Myocyte (in vitro differentiated cells): ENCODE data around the gene ETV5. TPM values are rescaled to one million over a fixed set of nuclear protein-coding genes. Genes with fewer than 3 reads are reported as not detected.
A peak's percentile ranks its signal among the peaks of the same experiment; 100 is the strongest.

ENCODE experiments used
- DNase-seq: peaks from one replicate; pipeline ENCODE4 v3.0.0-alpha.2; 2012; ENCODE audit warnings: low read depth
- polyA plus RNA-seq: library from polyadenylated mRNA; unstranded; fragments of >200 nt; gene quantifications from one replicate; pipeline ENCODE4 v1.2.1, GENCODE V29; 2012; ENCODE audit warnings: missing spikeins
- total RNA-seq: library from RNA; depleted of rRNA; stranded (reverse); fragments of >200 nt; gene quantifications from 2 replicates; pipeline ENCODE4 v1.2.3, GENCODE V29; 2014

Gene ETV5
- total RNA-seq = 59.9 and 131 TPM in 2 replicates
- polyA plus RNA-seq = 46.3 TPM

DNA sequence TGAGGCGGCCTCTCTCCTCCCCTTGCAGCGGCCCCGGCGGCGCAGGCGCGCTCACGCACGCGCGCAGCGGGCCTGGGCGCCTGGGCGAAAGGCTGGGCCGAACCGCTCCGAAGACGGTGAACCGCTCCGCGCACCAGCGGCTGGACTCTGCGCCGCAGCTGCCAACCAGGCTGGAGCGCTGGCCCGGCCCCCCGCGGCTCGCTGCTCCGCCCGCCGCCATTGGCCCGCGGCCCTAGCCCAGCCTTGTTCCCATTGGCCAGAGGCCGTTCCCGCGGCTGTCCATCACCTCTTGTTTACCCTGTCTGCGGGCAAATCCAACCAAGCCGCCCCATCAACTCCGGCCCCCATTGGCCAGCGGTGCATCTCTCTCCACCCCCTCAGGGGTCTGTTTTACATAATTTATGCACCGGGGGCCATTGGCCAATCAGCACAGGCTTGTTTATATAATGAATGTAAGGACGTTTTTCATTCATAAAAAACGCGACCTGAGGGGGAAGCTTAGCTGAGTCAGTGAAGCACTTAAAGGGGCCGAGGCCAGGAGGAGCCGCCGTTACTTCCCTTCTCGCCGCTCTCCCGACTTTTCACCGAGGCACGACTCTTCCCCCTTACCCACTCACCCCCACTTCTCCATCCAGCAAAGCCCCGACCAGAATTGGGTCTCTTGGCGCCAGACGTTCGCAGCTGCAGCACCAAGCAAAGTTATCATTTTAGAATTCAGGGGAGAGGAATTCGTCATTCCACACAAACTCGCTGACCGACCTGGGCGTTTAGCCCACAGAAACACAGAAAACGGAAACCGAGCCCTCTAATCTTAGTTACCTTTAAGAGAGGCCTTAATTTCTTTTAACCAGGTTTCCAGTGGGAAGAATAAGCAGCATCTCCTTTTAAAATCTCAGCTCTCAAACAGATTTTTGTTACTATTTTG, at the start of gene ETV5:
Gene ETV5 (minus strand): TSS at position 149 of the 925 bp plus-strand sequence. CDS start 3,221 bp downstream, outside the sequence.
- peak; percentile 100 for DNase-seq

GRCh38 chr3:186154641-186155040, 45.8 kb upstream of the ETV5 start:
- DNase-seq = no peak

GRCh38 chr3:186152889-186153292, 44.0 kb upstream of the ETV5 start:
- DNase-seq = no peak

- DNase-seq = peak; percentile 53
These were observed 43.5 kb upstream of the ETV5 start for GRCh38 chr3:186152361-186152798.

DNA sequence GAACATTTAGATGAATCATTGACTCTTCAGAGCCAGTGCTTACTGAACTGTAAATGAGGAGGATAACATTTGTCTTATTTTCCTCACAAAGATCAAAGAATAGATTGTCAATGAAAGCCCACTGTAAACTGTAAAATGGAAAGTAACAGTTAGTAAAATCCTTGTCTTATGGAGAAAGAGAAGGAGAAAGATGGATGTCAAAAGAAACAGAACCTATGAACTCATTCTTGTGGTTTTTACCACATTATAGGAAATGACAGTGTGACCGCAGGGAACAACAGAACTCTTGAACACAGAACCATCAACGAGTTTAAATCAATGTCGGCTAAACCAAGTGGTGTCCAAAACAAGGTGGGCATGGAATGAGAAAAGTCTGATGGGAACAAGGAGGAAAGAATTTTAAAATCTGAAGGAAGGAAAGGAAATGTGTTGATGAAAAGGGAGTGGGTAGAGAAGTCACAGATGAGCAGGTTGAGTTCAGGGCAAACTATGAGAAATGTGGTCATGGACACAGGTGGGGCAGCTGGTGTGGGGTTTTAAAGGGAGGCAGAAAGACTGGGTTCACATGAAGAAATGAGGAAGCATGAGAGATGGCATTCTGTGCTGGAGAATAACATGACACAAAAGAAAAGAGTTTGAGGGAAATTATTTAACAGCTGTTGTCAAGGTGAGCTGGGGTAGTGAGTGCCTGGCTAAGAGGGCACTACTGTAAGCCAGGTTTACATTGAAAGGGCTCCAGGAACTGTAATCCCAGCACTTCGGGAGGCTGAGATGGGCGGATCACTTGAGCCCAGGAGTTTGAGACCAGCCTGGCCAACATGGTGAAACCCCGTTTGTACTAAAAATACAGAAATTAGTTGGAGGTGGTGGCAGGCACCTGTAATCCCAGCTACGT, 42.4 kb upstream of the ETV5 start:
- no peak for DNase-seq

- DNase-seq = peak; percentile 57
These were observed 41.3 kb upstream of the ETV5 start for GRCh38 chr3:186150041-186150830.

GRCh38 chr3:186149319-186149960, 40.6 kb upstream of the ETV5 start:
- DNase-seq = no peak

DNA sequence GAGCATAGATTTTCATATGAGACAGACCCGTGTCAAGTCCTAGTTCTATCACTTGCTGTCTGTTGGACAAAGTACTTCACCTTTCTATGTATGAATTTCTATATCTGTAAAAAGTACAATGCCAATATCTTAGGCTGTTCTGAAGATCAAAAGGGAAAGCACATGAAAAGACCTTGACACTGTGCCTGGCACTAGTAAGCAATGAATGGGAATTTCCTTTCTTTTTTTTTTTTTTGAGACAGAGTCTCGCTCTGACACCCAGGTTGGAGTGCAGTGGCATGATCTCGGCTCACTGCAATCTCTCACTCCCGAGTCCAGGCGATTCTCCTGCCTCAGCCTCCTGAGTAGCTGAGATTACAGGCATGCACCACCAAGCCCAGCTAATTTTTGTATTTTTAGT, 35.4 kb upstream of the ETV5 start:
- no peak for DNase-seq

GRCh38 chr3:186143250-186143649, 34.4 kb upstream of the ETV5 start:
- DNase-seq = no peak

DNA sequence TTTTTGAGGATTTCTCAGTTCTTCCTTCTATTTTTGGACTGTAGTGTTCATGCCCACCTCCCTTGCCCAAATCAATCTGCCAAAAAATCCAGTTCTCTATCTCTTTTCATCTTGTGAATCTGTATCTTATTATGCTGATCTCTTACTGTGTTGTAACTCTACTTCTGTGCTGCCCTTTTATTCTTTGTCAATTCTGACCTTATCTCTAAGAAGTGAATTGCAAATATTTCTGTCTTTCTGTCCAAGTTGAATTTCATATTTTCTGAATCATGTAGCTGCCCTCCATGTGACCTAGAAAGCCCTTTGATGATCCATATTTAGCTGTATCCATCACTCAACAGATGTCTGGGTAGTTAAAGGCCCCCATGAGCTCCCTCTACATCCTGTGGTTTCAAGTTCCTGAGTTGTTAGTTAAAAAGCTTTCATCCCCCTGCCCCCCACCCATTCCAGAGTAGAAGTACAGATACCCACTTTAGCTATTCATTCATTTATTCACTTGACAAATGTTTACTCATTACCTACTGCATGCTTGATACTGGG, 33.6 kb upstream of the ETV5 start:
- DNase-seq = peak; percentile 72

DNA sequence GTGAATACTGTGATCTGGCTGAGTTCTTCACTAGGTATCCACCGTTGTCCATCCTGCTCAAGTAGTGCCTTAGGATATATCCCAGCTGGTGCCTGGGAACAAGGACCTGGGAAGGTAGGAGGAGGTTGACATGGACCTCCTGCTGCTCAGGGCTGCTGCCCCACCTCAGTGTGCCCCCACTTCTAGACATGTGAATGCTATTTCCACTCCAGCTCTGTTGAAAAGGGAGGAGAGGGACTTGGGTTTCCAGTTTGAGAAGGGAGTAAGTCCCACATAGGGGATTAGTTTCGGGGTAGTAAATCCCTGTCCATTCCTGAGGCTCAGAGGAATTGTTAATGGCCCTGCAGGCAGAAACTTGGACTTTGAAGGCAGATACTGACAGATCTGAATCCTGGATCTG, 32.9 kb upstream of the ETV5 start:
- no peak for DNase-seq

DNA sequence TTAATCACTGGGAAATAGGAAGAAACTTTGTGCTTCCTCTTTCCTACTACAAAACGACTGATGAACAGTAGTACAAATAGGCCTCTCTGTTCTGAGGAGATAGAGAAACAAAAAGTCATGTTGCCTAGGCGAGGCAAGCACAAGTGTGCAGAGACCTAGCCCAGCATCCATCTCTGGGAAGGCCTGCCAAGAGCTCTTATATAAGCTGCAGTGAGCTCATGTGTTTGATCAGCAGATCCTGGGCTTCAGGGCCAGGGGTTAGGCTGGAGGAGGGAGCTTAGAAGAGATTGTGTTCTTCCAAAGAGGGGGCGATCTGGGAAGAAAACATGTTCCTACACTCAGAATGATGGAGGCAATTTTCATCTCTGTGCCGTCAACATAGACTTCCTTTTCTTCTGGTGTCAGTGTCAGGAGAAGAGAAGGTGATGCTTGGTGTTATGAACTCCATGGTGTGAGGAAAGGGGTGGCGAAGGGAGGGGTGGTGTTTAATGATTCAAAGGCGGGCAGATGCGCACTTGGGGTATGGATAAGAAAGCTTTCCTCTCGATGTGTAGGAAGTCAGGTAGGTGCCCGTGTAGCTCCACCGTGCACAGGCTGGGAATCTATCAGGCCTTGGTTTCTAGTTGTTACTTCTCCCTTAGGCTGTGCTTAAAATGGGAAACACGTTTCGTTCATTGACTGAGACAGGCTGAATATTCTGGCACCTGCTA, 29.5 kb upstream of the ETV5 start:
- no peak for DNase-seq

DNA sequence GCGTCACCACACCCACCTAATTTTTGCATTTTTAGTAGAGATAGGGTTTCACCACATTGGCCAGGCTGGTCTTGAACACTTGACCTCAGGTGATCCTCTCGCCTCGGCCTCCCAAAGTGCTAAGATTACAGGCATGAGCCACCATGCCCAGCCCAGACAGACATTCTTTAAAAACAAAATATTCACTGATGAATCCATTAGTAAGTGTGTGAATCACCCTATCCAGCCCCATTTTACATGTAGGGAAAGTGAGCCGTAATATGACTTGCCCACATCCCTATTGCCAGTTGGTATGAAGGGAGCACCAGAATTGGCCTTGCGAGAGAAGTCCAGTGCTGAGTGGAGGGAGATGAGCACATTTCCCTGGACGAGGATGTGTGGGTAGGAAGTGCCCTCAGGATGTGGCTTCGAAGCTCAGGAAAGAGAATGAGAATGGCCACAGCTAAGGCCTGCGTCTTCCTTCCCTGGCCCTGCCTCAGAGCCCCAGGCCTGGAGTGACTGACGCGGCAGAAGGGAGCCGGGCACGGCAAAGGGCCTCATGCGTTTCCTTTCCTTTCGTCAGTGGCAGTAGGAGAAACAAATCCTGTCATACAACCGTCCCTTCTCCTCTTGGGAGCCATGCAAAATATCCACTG, 28.3 kb upstream of the ETV5 start:
- DNase-seq = no peak

DNA sequence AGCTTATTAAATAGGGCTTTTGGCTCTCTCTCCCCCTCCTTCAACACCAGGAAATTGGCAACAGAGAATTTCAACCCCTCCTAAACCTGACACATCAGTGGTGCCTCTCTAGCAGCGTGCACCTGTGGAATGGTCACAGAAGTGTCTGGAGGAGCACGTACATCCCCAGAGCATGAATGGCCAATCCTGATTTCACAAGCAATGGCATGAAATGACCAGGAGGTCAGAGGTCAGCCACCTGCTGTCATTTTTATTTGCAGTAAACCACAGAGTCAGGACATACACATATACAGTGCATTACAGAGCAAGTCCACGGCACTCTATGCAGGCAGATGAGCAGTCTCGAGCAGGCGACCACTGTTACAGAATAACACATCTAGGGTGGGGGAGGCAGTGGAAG, 25.1 kb upstream of the ETV5 start:
- no peak for DNase-seq

GRCh38 chr3:186132487-186132886, 23.6 kb upstream of the ETV5 start:
- DNase-seq = no peak

GRCh38 chr3:186129206-186129605, 20.3 kb upstream of the ETV5 start:
- DNase-seq = no peak

DNA sequence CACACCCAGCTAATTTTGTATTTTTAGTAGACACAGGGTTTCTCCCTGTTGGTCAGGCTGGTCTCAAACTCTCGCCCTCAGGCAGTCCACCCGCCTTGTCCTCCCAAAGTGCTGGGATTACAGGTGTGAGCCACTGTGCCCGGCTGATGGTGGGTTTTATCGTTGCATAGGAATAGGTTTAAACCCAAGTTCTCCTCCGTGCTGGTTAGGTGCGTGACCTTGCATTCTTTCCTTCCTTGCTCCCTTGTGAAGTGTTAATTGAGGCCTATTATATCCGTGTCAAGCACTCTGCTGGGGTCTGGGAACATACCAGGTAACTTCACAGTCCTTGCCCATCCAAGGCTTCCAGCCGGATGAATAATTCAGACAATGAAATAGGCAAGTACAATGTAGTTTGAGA, 19.3 kb upstream of the ETV5 start:
- DNase-seq = no peak

GRCh38 chr3:186127463-186127862, 18.6 kb upstream of the ETV5 start:
- no peak for DNase-seq

DNA sequence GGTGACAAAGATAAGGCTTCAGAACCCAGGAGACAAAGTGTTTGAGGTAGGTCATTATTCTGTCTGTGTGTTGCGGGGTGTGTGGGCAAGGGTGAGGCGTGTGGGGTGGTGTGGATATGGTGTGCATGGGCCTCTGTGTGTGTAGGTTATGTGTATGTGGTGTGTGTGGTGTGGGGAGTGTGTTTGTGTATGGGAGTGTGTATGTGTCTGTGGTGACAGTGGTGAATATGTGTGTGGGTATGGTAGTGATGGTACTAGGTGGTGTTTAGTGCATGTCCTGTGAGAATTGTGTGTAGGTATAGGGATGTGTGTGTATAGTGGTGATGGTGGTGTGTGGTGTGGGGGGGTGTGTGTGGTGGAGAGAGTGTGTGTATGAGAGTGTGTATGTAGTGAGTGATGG, 16.2 kb upstream of the ETV5 start:
- DNase-seq = no peak
